Sigmoid colon (tissue), 4 donors: Measurements from ENCODE around the gene KAT7.

Source experiments
- EP300 ChIP-seq, 4 donors: sonication (generic); formaldehyde crosslinking; IDR thresholded peaks; one replicate each; pipeline ENCODE4 v1.6.1; 2017; ENCODE audit warnings: antibody characterized with exemption in 4 of 4
- POLR2A ChIP-seq, 2 donors: fragments of 450-650 bp; IDR thresholded peaks; one replicate each; pipeline ENCODE4 v1.6.1; 2016; ENCODE audit warnings: antibody characterized with exemption in 2 of 2, mild to moderate bottlenecking in 2 of 2, moderate library complexity in 2 of 2

GRCh38 chr17:49749730-49750129 lies 38.8 kb upstream of the KAT7 start:
- TF ChIP-seq EP300 (IDR thresholded peaks at IDR 0.05) (no peak), POLR2A (IDR thresholded peaks at IDR 0.05) (no peak)
